ENCODE results near the gene TANGO2. TPM values are rescaled to one million over a fixed set of nuclear protein-coding genes. Genes with fewer than 3 reads are reported as not detected.
A peak's percentile ranks its signal among the peaks of the same experiment; 100 is the strongest.

TANGO2 gene
- total and polyA plus RNA-seq, 7 experiments from 2014 or later = 20.0 to 43.1 (median 38.6) TPM

- Histone ChIP-seq H3K27me3 (ENCODE audit: control insufficient read depth in 2 of 2, insufficient read depth in 2 of 2, low read length in 2 of 2) (no peaks in the 10 kb centered on the region), H3K27ac (ENCODE audit: low read depth, low read length) (no peak overlapping the region), H3K36me3 (ENCODE audit: control insufficient read depth in 2 of 3, insufficient read depth in 3 of 3, low read length in 3 of 3) (peaks cover 11 to 91% (median 41%) of the 10 kb centered on the region in 3 experiments), H3K9me3 (ENCODE audit: control insufficient read depth in 2 of 3, low read length in 3 of 3) (no peaks in the 10 kb centered on the region), H3K4me3 (ENCODE audit: low read length) (no peak overlapping the region), H3K4me1 (ENCODE audit: control insufficient read depth in 2 of 2, insufficient read depth in 2 of 2, low read length in 2 of 2) (peaks cover 5 to 50% of the 10 kb centered on the region in 2 donors)
- Mint-ChIP-seq H3K9me3 (peaks cover 0 to 5% (median 0%) of the 10 kb centered on the region in 11 donors), H3K36me3 (peaks cover 9 to 80% (median 48%) of the 10 kb centered on the region in 5 donors), H3K4me1 (peaks cover 5 to 23% (median 12%) of the 10 kb centered on the region in 7 donors), H3K27me3 (no peaks in the 10 kb centered on the region), H3K27ac (no peak overlapping the region), H3K4me3 (no peak overlapping the region)
- ATAC-seq (no peak), DNase-seq (no peak)
- ChIA-PET CTCF (interaction anchor here (0.5 kb wide), 1 partner anchor 760 kb away, joined by 3 read pairs; no protein-coding TSS in a partner anchor), POLR2A (interaction anchor here (0.9 kb wide), 1 partner anchor 23 kb away, joined by 4 read pairs; the partner anchor contains the start of gene RANBP1)
- intact Hi-C loops (cut with micrococcal nuclease) = no loop called here
Measured at GRCh38 chr22:20093418-20094196, 72.7 kb downstream of the TANGO2 start.

- no peaks in the 10 kb centered on the region for H3K27me3 ChIP-seq (ENCODE audit: control insufficient read depth in 2 of 2, insufficient read depth in 2 of 2, low read length in 2 of 2)
- Mint-ChIP-seq H3K36me3 (peaks cover 9 to 74% (median 48%) of the 10 kb centered on the region in 5 donors), H3K4me1 (peaks cover 5 to 29% (median 19%) of the 10 kb centered on the region in 7 donors), H3K4me3 (no peak overlapping the region), H3K9me3 (peaks cover 0 to 5% (median 0%) of the 10 kb centered on the region in 11 donors), H3K27ac (no peak overlapping the region), H3K27me3 (no peaks in the 10 kb centered on the region)
- ChIA-PET POLR2A (interaction anchor here (0.9 kb wide), 1 partner anchor 22 kb away, joined by 4 read pairs; the partner anchor contains the start of gene RANBP1), CTCF (interaction anchor here (0.5 kb wide), 1 partner anchor 760 kb away, joined by 3 read pairs; no protein-coding TSS in a partner anchor)
- intact Hi-C loops (cut with micrococcal nuclease) = no loop called here
- no peak overlapping the region for H3K4me3 ChIP-seq (ENCODE audit: low read length)
- H3K36me3 ChIP-seq (ENCODE audit: control insufficient read depth in 2 of 3, insufficient read depth in 3 of 3, low read length in 3 of 3) = peaks cover 11 to 85% (median 38%) of the 10 kb centered on the region in 3 experiments
- DNase-seq (no peak), ATAC-seq (no peak)
- H3K9me3 ChIP-seq (ENCODE audit: control insufficient read depth in 2 of 3, low read length in 3 of 3) = no peaks in the 10 kb centered on the region
- H3K4me1 ChIP-seq (ENCODE audit: control insufficient read depth in 2 of 2, insufficient read depth in 2 of 2, low read length in 2 of 2) = peaks cover 12 to 53% of the 10 kb centered on the region in 2 donors
- H3K27ac ChIP-seq (ENCODE audit: low read depth, low read length) = no peak overlapping the region
Measured at GRCh38 chr22:20094197-20094807, 73.4 kb downstream of the TANGO2 start.

- peak overlapping the region in 2 of 9 donors; percentile 51 to 59 for H3K27ac Mint-ChIP-seq
- Histone ChIP-seq H3K27ac (ENCODE audit: low read depth, low read length) (no peak overlapping the region), H3K9me3 (ENCODE audit: control insufficient read depth in 2 of 3, low read length in 3 of 3) (no peaks in the 10 kb centered on the region), H3K27me3 (ENCODE audit: control insufficient read depth in 2 of 2, insufficient read depth in 2 of 2, low read length in 2 of 2) (no peaks in the 10 kb centered on the region), H3K4me3 (ENCODE audit: low read length) (no peak overlapping the region), H3K36me3 (ENCODE audit: control insufficient read depth in 2 of 3, insufficient read depth in 3 of 3, low read length in 3 of 3) (peaks cover 5 to 73% (median 27%) of the 10 kb centered on the region in 3 experiments), H3K4me1 (ENCODE audit: control insufficient read depth in 2 of 2, insufficient read depth in 2 of 2, low read length in 2 of 2) (peaks cover 24 to 53% of the 10 kb centered on the region in 2 donors)
- ChIA-PET POLR2A (no interaction called here), CTCF (interaction anchor here (1.0 kb wide), 1 partner anchor 13 kb away, joined by 3 read pairs; no protein-coding TSS in a partner anchor)
- peaks cover 17 to 37% (median 29%) of the 10 kb centered on the region in 7 donors for H3K4me1 Mint-ChIP-seq
- no peaks in the 10 kb centered on the region for H3K27me3 Mint-ChIP-seq
- H3K4me3 Mint-ChIP-seq = no peak overlapping the region
- ATAC-seq (no peak), DNase-seq (no peak)
- intact Hi-C loops (cut with micrococcal nuclease) = no loop called here
- H3K36me3 Mint-ChIP-seq = peaks cover 6 to 63% (median 45%) of the 10 kb centered on the region in 5 donors
- peaks cover 0 to 5% (median 0%) of the 10 kb centered on the region in 11 donors for H3K9me3 Mint-ChIP-seq
Measured at GRCh38 chr22:20095521-20095920, 74.6 kb downstream of the TANGO2 start.

GRCh38 chr22:20096574-20097420 lies 75.9 kb downstream of the TANGO2 start:
- Histone ChIP-seq H3K4me1 (ENCODE audit: control insufficient read depth in 2 of 2, insufficient read depth in 2 of 2, low read length in 2 of 2) (peaks cover 24 to 47% of the 10 kb centered on the region in 2 donors), H3K9me3 (ENCODE audit: control insufficient read depth in 2 of 3, low read length in 3 of 3) (no peaks in the 10 kb centered on the region), H3K4me3 (ENCODE audit: low read length) (no peak overlapping the region), H3K27me3 (ENCODE audit: control insufficient read depth in 2 of 2, insufficient read depth in 2 of 2, low read length in 2 of 2) (no peaks in the 10 kb centered on the region), H3K27ac (ENCODE audit: low read depth, low read length) (no peak overlapping the region), H3K36me3 (ENCODE audit: control insufficient read depth in 2 of 3, insufficient read depth in 3 of 3, low read length in 3 of 3) (peaks cover 5 to 60% (median 21%) of the 10 kb centered on the region in 3 experiments)
- Mint-ChIP-seq H3K36me3 (peaks cover 3 to 50% (median 33%) of the 10 kb centered on the region in 5 donors), H3K27me3 (no peaks in the 10 kb centered on the region), H3K27ac (peak overlapping the region in 6 of 9 donors; percentile 7 to 91 (median 44)), H3K4me1 (peaks cover 19 to 48% (median 37%) of the 10 kb centered on the region in 7 donors), H3K4me3 (no peak overlapping the region), H3K9me3 (peaks cover 0 to 5% (median 0%) of the 10 kb centered on the region in 11 donors)
- ATAC-seq = no peak
- intact Hi-C loops (cut with micrococcal nuclease) = no loop called here
- CTCF ChIA-PET = interaction anchor here (1.0 kb wide), 1 partner anchor 14 kb away, joined by 3 read pairs; no protein-coding TSS in a partner anchor
- POLR2A ChIA-PET = no interaction called here
- DNase-seq = no peak

- no peak for DNase-seq
- ChIA-PET CTCF (no interaction called here), POLR2A (no interaction called here)
- Mint-ChIP-seq H3K27me3 (no peaks in the 10 kb centered on the region), H3K4me1 (peaks cover 22 to 58% (median 46%) of the 10 kb centered on the region in 7 donors), H3K9me3 (peaks cover 0 to 5% (median 0%) of the 10 kb centered on the region in 11 donors), H3K4me3 (peak overlapping the region in 9 of 10 donors; percentile 70 to 96 (median 82)), H3K27ac (peak overlapping the region; percentile 87 to 97 (median 92)), H3K36me3 (peaks cover 3 to 44% (median 29%) of the 10 kb centered on the region in 5 donors)
- peaks cover 24 to 29% of the 10 kb centered on the region in 2 donors for H3K4me1 ChIP-seq (ENCODE audit: control insufficient read depth in 2 of 2, insufficient read depth in 2 of 2, low read length in 2 of 2)
- peaks cover 5 to 44% (median 18%) of the 10 kb centered on the region in 3 experiments for H3K36me3 ChIP-seq (ENCODE audit: control insufficient read depth in 2 of 3, insufficient read depth in 3 of 3, low read length in 3 of 3)
- H3K4me3 ChIP-seq (ENCODE audit: low read length) = no peak overlapping the region
- intact Hi-C loops (cut with micrococcal nuclease) = no loop called here
- no peaks in the 10 kb centered on the region for H3K27me3 ChIP-seq (ENCODE audit: control insufficient read depth in 2 of 2, insufficient read depth in 2 of 2, low read length in 2 of 2)
- ATAC-seq = no peak
- H3K9me3 ChIP-seq (ENCODE audit: control insufficient read depth in 2 of 3, low read length in 3 of 3) = no peaks in the 10 kb centered on the region
- peak overlapping the region; percentile 78 for H3K27ac ChIP-seq (ENCODE audit: low read depth, low read length)
Measured at GRCh38 chr22:20099099-20099711, 78.3 kb downstream of the TANGO2 start.
